K562 (cell line): Measurements from ENCODE around the gene TLR5. TPM values are rescaled to one million over a fixed set of nuclear protein-coding genes. Genes with fewer than 3 reads are reported as not detected.

Experiments
- ATAC-seq: fragments of 200-7000 bp; cut with Tn5 transposase; 3 replicates; pipeline ENCODE4 v1.9.1; 2020; ENCODE audit warnings: moderate library complexity
- BruUV-seq: library from RNA; stranded (reverse); fragments of 400-500 nt; replicated peaks from 2 replicates; lab custom pipeline; 2021; lab: Mats Ljungman, UMichigan
- CTCF ChIA-PET: fragments of 300-600 bp; formaldehyde crosslinking; extraction: SDS; loops from one replicate; lab custom pipeline; 2021; ENCODE audit warnings: low intra/inter-chr PET ratio; lab: Yijun Ruan, JAX
- POLR2A ChIA-PET: fragments of 300-600, 350-650 bp; sonication (Branson Sonifier 250); formaldehyde crosslinking; extraction: SDS; loops from one replicate; lab custom pipeline; 2021; ENCODE audit warnings: antibody characterized with exemption, inconsistent platforms; lab: Yijun Ruan, JAX
- DNase-seq, 4 experiments: peaks; one replicate each; pipeline versions ENCODE4 v3.0.0 to v3.0.0-alpha.2; 2011 to 2018; ENCODE audit warnings: low spot score in 3 of 4, mixed read lengths in 3 of 4; ENCODE audit errors: extremely low read depth in 1 of 4
- FAIRE-seq: peaks from 2 replicates; lab custom pipeline; 2011; peaks lifted over from hg19 to GRCh38; lab: Jason Lieb, UNC
- H2AFZ ChIP-seq: 2 replicates; pipeline ENCODE4 v1.6.0; 2011; ENCODE audit warnings: low read depth, low read length, control low read depth, inconsistent platforms
- H3K27ac ChIP-seq: fragments of 200-600 bp; 3 replicates; pipeline ENCODE4 v1.8.0; 2011; ENCODE audit warnings: low read depth, mild to moderate bottlenecking, control low read depth, inconsistent platforms, low read length, moderate library complexity, mixed read lengths; ENCODE audit errors: extremely low read depth
- H3K27me3 ChIP-seq, 2 experiments: fragments of 300-600 bp in 1 of 2; 2 replicates in 1 of 2; 3 replicates in 1 of 2; pipeline versions ENCODE4 v1.6.0 to v1.8.0; 2011; ENCODE audit warnings: inconsistent platforms in 2 of 2, low read length in 2 of 2, mild to moderate bottlenecking in 1 of 2, mixed read lengths in 1 of 2, moderate library complexity in 1 of 2; ENCODE audit not compliant: control insufficient read depth in 2 of 2, insufficient read depth in 2 of 2
- H3K36me3 ChIP-seq: fragments of 300-600 bp; 3 replicates; pipeline ENCODE4 v1.8.0; 2011; ENCODE audit warnings: mild to moderate bottlenecking, low read length, inconsistent platforms; ENCODE audit not compliant: control insufficient read depth, insufficient read depth
- H3K4me1 ChIP-seq, 2 experiments: fragments of 200-600 bp in 1 of 2; replicated peaks in 1 of 2; 2 replicates in 1 of 2; 3 replicates in 1 of 2; pipeline versions ENCODE4 v1.5.1 to v1.8.0; 2011; ENCODE audit warnings: inconsistent platforms in 2 of 2, low read length in 2 of 2, mild to moderate bottlenecking in 1 of 2, mixed read lengths in 1 of 2, moderate library complexity in 1 of 2; ENCODE audit not compliant: control insufficient read depth in 2 of 2, insufficient read depth in 2 of 2
- H3K4me2 ChIP-seq: 2 replicates; pipeline ENCODE4 v1.6.1; 2011; ENCODE audit warnings: low read length, control low read depth, inconsistent platforms, mixed read lengths; ENCODE audit not compliant: insufficient read depth
- H3K4me3 ChIP-seq: fragments of 200-600 bp; sonication (generic), shearing (Covaris generic); 2 replicates; pipeline ENCODE4 v1.5.1; 2016; ENCODE audit warnings: control low read depth, inconsistent platforms
- H3K79me2 ChIP-seq: fragments of 200-600 bp; 3 replicates; pipeline ENCODE4 v1.8.0; 2011; ENCODE audit warnings: low read length, inconsistent platforms; ENCODE audit not compliant: control insufficient read depth, insufficient read depth
- H3K9ac ChIP-seq, 2 experiments: 2 replicates each; pipeline versions ENCODE4 v1.6.0 to v1.6.1; 2011; ENCODE audit warnings: low read depth in 2 of 2, low read length in 2 of 2, control low read depth in 1 of 2, inconsistent platforms in 1 of 2, mild to moderate bottlenecking in 1 of 2, mixed read lengths in 1 of 2; ENCODE audit not compliant: insufficient read depth in 1 of 2
- H3K9me1 ChIP-seq: one replicate; pipeline ENCODE4 v1.6.0; 2011; ENCODE audit warnings: inconsistent platforms, mild to moderate bottlenecking, low read length, moderate library complexity; ENCODE audit not compliant: control insufficient read depth, insufficient read depth
- H3K9me3 ChIP-seq: replicated peaks from 2 replicates; pipeline ENCODE4 v1.5.1; 2011; ENCODE audit warnings: low read depth, low read length, inconsistent platforms; ENCODE audit not compliant: control insufficient read depth, insufficient read depth
- H4K20me1 ChIP-seq: replicated peaks from 2 replicates; pipeline ENCODE4 v1.6.1; 2011; ENCODE audit warnings: low read length, inconsistent platforms, mixed read lengths; ENCODE audit not compliant: control insufficient read depth, insufficient read depth
- EHMT2 ChIP-seq: fragments of 450-650 bp; IDR thresholded peaks from 2 replicates; pipeline ENCODE4 v1.6.1; 2018; ENCODE audit warnings: antibody characterized with exemption
- EWSR1 ChIP-seq: fragments of 450-650 bp; IDR thresholded peaks from 2 replicates; pipeline ENCODE4 v1.6.1; 2018; ENCODE audit warnings: borderline replicate concordance, mild to moderate bottlenecking, low read depth, moderate library complexity; ENCODE audit not compliant: partially characterized antibody
- RBFOX2 ChIP-seq: fragments of 200-400 bp; formaldehyde crosslinking; IDR thresholded peaks from 2 replicates; pipeline ENCODE4 v1.6.1; 2017; ENCODE audit warnings: low read depth, mild to moderate bottlenecking, low read length, moderate library complexity
- WGBS: fragments of 100-300 bp; shearing (Covaris generic); methylation state at CpG from one replicate; pipeline ENCODE4 v1.1.6; 2016; ENCODE audit warnings: low coverage, mixed read lengths; ENCODE audit not compliant: insufficient coverage; ENCODE audit errors: missing lambda C conversion rate; 5-methylcytosine and 5-hydroxymethylcytosine counted together
- in situ Hi-C: fragments of 300-500 bp; cut with MboI; formaldehyde crosslinking; loops from 4 replicates; pipeline ENCODE4 v1.15.0; 2018; ENCODE audit warnings: inconsistent platforms, mixed read lengths
- intact Hi-C: fragments of 100-400 bp; cut with micrococcal nuclease; formaldehyde crosslinking; loops from 2 replicates; pipeline ENCODE4 v1.14.2; 2022
- polyA plus RNA-seq, 8 experiments: library from polyadenylated mRNA; depleted of rRNA in 4 of 8; stranded (reverse) in 5 of 8; unstranded in 3 of 8; fragments of >200 nt; fragmentation: Nextera tagmentation in 2 of 8; fragmentation: Illumina TruSeq in 1 of 8; extraction: Ambion mirVana in 2 of 8; extraction: Trizol in 1 of 8; gene quantifications; 2 replicates each; pipeline versions ENCODE4 v1.2.1 to v1.2.3, GENCODE V29; 2011 to 2014; ENCODE audit warnings: inconsistent platforms in 1 of 8, missing spikeins in 1 of 8
- total RNA-seq, 7 experiments: library from RNA; depleted of rRNA in 6 of 7; stranded (reverse); fragments of >200 nt in 6 of 7; fragmentation: Illumina TruSeq in 2 of 7; extraction: Trizol in 2 of 7; gene quantifications; 2 replicates each; pipeline versions ENCODE4 v1.2.1 to v1.2.3, GENCODE V29; 2011 to 2021; ENCODE audit warnings: low replicate concordance in 1 of 7

The TLR5 gene
- total and polyA plus RNA-seq, 9 of the 15 experiments (the other 6 are each of a cell fraction or from before 2014, with no cell fraction given): 0.93 to 7.4 (median 1.9) TPM

DNA sequence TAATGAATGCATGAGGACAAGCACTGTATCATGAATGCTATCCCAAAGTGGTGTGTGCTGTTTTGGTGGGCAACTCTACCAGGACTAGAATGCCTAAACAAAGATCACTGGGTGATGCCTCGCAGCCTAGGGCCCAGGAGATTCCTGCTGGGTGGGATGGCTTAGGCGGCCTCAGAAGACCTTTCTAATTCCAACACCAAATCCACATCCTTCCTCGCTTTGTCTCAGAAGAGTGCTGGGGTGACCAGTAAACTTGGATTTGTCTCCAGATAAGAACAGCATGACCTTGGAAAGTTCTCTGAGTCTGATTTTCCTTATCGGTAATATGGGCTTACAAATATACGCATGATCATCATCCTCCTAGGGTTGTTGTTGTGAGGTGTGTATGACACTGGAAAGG lies 76.6 kb downstream of the TLR5 start:
- in situ Hi-C loops: no loop called here
- FAIRE-seq: no peak
- no peaks in the 10 kb centered on the region for H3K9me3 ChIP-seq

DNA sequence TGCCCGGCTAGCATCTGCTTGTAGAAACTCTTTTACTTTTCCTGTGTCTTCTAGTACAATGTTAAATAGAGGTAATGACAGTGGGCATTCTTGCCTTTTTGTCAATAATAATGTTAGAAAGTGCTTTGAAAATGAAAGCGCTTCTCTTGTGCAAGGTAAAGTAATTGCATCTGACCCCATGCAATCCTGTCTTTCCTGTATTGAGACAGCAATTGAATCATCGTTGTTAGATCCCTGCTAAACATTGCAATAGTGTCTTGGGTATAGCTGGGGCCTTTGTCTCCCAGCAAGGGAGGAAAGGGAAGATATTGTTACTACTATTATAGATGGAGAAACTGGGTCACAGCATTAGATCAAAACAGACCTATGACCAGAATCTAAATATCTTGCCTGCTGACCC lies 80.9 kb downstream of the TLR5 start:
- no peak for TF ChIP-seq RBFOX2
- Histone ChIP-seq H3K9me3 (no peaks in the 10 kb centered on the region), H3K4me3 (no peak overlapping the region), H2AFZ (no peak overlapping the region), H3K9ac (no peak overlapping the region), H3K27me3 (peaks cover 10 to 12% of the 10 kb centered on the region in 2 experiments; a peak in 3 of 5 replicates), H3K79me2 (no peaks in the 10 kb centered on the region), H3K4me1 (no peaks in the 10 kb centered on the region), H3K4me2 (no peak overlapping the region), H3K9me1 (no peaks in the 10 kb centered on the region), H4K20me1 (no peaks in the 10 kb centered on the region), H3K36me3 (no peaks in the 10 kb centered on the region), H3K27ac (no peak overlapping the region)
- intact Hi-C loops: no loop called here
- ChIA-PET CTCF (no interaction called here), POLR2A (no interaction called here)
- no TSS peak for BruUV-seq
- ATAC-seq (no peak), FAIRE-seq (no peak), DNase-seq (no peak)
- WGBS: 0% methylated on average over 3 of the region's 3 CpGs
- in situ Hi-C loops: no loop called here

More for the DNA sequence above, 76.6 kb downstream of the TLR5 start:
- Histone ChIP-seq H3K4me2 (no peak overlapping the region), H3K27ac (no peak overlapping the region), H3K27me3 (peaks cover 9 to 17% of the 10 kb centered on the region in 2 experiments; a peak in 3 of 5 replicates), H3K4me1 (no peaks in the 10 kb centered on the region), H3K4me3 (no peak overlapping the region), H3K36me3 (no peaks in the 10 kb centered on the region), H2AFZ (no peak overlapping the region), H3K79me2 (no peaks in the 10 kb centered on the region), H4K20me1 (no peaks in the 10 kb centered on the region), H3K9ac (no peak overlapping the region), H3K9me1 (no peaks in the 10 kb centered on the region)
- POLR2A ChIA-PET: no interaction called here
- no peak for TF ChIP-seq EHMT2
- no peak for TF ChIP-seq EWSR1
- ATAC-seq (no peak), DNase-seq (no peak)
- intact Hi-C loops: no loop called here
- BruUV-seq: no TSS peak
- WGBS: 5% methylated on average over 5 of the region's 5 CpGs
- CTCF ChIA-PET: no interaction called here
